MG63 (cell line): ENCODE data around the gene TENT4B. TPM values are rescaled to one million over a fixed set of nuclear protein-coding genes. Genes with fewer than 3 reads are reported as not detected.
A peak's percentile ranks its signal among the peaks of the same experiment; 100 is the strongest.
"Not testable (repeated sequence)": the region's sequence is repeated elsewhere in the genome, so short reads cannot be mapped to it uniquely, and the experiment has no call there.

Experiments
- DNase-seq: peaks from one replicate; pipeline ENCODE4 v3.0.0-alpha.2; 2020
- H3K27me3 ChIP-seq: fragments of 250-450 bp; sonication (Bioruptor Pico); 2 replicates; pipeline ENCODE4 v1.5.1; 2020; ENCODE audit warnings: mild to moderate bottlenecking, moderate library complexity
- H3K36me3 ChIP-seq: fragments of 250-450 bp; sonication (Bioruptor Pico); 2 replicates; pipeline ENCODE4 v1.5.1; 2020; ENCODE audit warnings: mild to moderate bottlenecking, moderate library complexity
- H3K4me3 ChIP-seq: fragments of 250-450 bp; sonication (Bioruptor Pico); 2 replicates; pipeline ENCODE4 v1.5.1; 2020; ENCODE audit warnings: mild to moderate bottlenecking, moderate library complexity
- H3K9me3 ChIP-seq: fragments of 250-450 bp; sonication (Bioruptor Pico); 2 replicates; pipeline ENCODE4 v1.5.1; 2020; ENCODE audit warnings: mild to moderate bottlenecking, moderate library complexity
- total RNA-seq: library from RNA; depleted of rRNA; stranded (reverse); fragments of >200 nt; shearing (Covaris generic); gene quantifications from 2 replicates; pipeline ENCODE4 v1.2.3, GENCODE V29; 2014; ENCODE audit warnings: low replicate concordance; rRNA removed

Gene TENT4B
- 5.0 and 19.1 TPM in 2 replicates for total RNA-seq

- peak within 1 kb of the TSS; percentile 60 for H3K4me3 ChIP-seq
- peak; percentile 73 for DNase-seq
- H3K36me3 ChIP-seq: peaks cover 3% of the 10 kb centered on the region; the same call in 1 of the 2 replicates
- H3K9me3 ChIP-seq: no peaks in the 10 kb centered on the region
- H3K27me3 ChIP-seq: no peaks in the 10 kb centered on the region
Measured at GRCh38 chr16:50152807-50153595, at the start of gene TENT4B. TSS of gene TENT4B (plus strand) at chr16:50153306. CDS start at chr16:50153622, 316 bp downstream.

GRCh38 chr16:50103764-50104163, 49.3 kb upstream of the TENT4B start:
- Histone ChIP-seq H3K36me3 (peaks cover 21% of the 10 kb centered on the region), H3K9me3 (no peaks in the 10 kb centered on the region), H3K4me3 (no peak overlapping the region), H3K27me3 (no peaks in the 10 kb centered on the region)
- DNase-seq: no peak

- DNase-seq: no peak
- Histone ChIP-seq H3K9me3 (no peaks in the 10 kb centered on the region), H3K27me3 (no peaks in the 10 kb centered on the region), H3K4me3 (no peak overlapping the region), H3K36me3 (no peaks in the 10 kb centered on the region)
Measured at GRCh38 chr16:50114357-50115129, 38.6 kb upstream of the TENT4B start.

GRCh38 chr16:50120711-50121110, 32.4 kb upstream of the TENT4B start:
- DNase-seq: no peak
- no peaks in the 10 kb centered on the region for H3K36me3 ChIP-seq

GRCh38 chr16:50121278-50121677, 31.8 kb upstream of the TENT4B start:
- Histone ChIP-seq H3K36me3 (no peaks in the 10 kb centered on the region), H3K4me3 (no peak overlapping the region), H3K9me3 (no peaks in the 10 kb centered on the region), H3K27me3 (no peaks in the 10 kb centered on the region)
- DNase-seq: no peak

More at GRCh38 chr16:50120711-50121110, 32.4 kb upstream of the TENT4B start:
- Histone ChIP-seq H3K4me3 (no peak overlapping the region), H3K27me3 (no peaks in the 10 kb centered on the region), H3K9me3 (no peaks in the 10 kb centered on the region)

GRCh38 chr16:50121721-50122445, 31.2 kb upstream of the TENT4B start:
- Histone ChIP-seq H3K27me3 (no peaks in the 10 kb centered on the region), H3K4me3 (no peak overlapping the region)

GRCh38 chr16:50123417-50123816, 29.7 kb upstream of the TENT4B start:
- Histone ChIP-seq H3K4me3 (no peak overlapping the region), H3K36me3 (no peaks in the 10 kb centered on the region), H3K9me3 (no peaks in the 10 kb centered on the region), H3K27me3 (no peaks in the 10 kb centered on the region)
- no peak for DNase-seq

More at GRCh38 chr16:50121721-50122445, 31.2 kb upstream of the TENT4B start:
- H3K9me3 ChIP-seq: no peaks in the 10 kb centered on the region
- no peak for DNase-seq
- no peaks in the 10 kb centered on the region for H3K36me3 ChIP-seq

- Histone ChIP-seq H3K9me3 (no peaks in the 10 kb centered on the region), H3K4me3 (no peak overlapping the region), H3K36me3 (no peaks in the 10 kb centered on the region), H3K27me3 (no peaks in the 10 kb centered on the region)
- no peak for DNase-seq
Measured at GRCh38 chr16:50124769-50125168, 28.3 kb upstream of the TENT4B start.

GRCh38 chr16:50126183-50126582, 26.9 kb upstream of the TENT4B start:
- Histone ChIP-seq H3K4me3 (no peak overlapping the region), H3K9me3 (no peaks in the 10 kb centered on the region), H3K27me3 (no peaks in the 10 kb centered on the region), H3K36me3 (no peaks in the 10 kb centered on the region)
- DNase-seq: no peak

GRCh38 chr16:50132571-50132970, 20.5 kb upstream of the TENT4B start:
- not testable (repeated sequence) for H3K27me3 ChIP-seq, H3K36me3 ChIP-seq, H3K9me3 ChIP-seq, H3K4me3 ChIP-seq, DNase-seq

- Histone ChIP-seq H3K36me3 (no peaks in the 10 kb centered on the region), H3K4me3 (no peak overlapping the region)
Measured at GRCh38 chr16:50133214-50133613, 19.9 kb upstream of the TENT4B start.

GRCh38 chr16:50136399-50136798, 16.7 kb upstream of the TENT4B start:
- no peak for DNase-seq
- Histone ChIP-seq H3K27me3 (no peaks in the 10 kb centered on the region), H3K9me3 (no peaks in the 10 kb centered on the region)

More at GRCh38 chr16:50133214-50133613, 19.9 kb upstream of the TENT4B start:
- H3K27me3 ChIP-seq: no peaks in the 10 kb centered on the region
- DNase-seq: no peak
- no peaks in the 10 kb centered on the region for H3K9me3 ChIP-seq

GRCh38 chr16:50137268-50137667, 15.8 kb upstream of the TENT4B start:
- H3K27me3 ChIP-seq: no peaks in the 10 kb centered on the region
- no peaks in the 10 kb centered on the region for H3K9me3 ChIP-seq
- DNase-seq: no peak
- H3K36me3 ChIP-seq: no peaks in the 10 kb centered on the region
- no peak overlapping the region for H3K4me3 ChIP-seq

More at GRCh38 chr16:50136399-50136798, 16.7 kb upstream of the TENT4B start:
- no peaks in the 10 kb centered on the region for H3K36me3 ChIP-seq
- no peak overlapping the region for H3K4me3 ChIP-seq

- DNase-seq: no peak
- no peaks in the 10 kb centered on the region for H3K9me3 ChIP-seq
- H3K27me3 ChIP-seq: no peaks in the 10 kb centered on the region
- no peak overlapping the region for H3K4me3 ChIP-seq
- no peaks in the 10 kb centered on the region for H3K36me3 ChIP-seq
Measured at GRCh38 chr16:50139580-50139979, 13.5 kb upstream of the TENT4B start.

GRCh38 chr16:50144211-50144610, 8.9 kb upstream of the TENT4B start:
- Histone ChIP-seq H3K36me3 (no peaks in the 10 kb centered on the region), H3K4me3 (no peak overlapping the region), H3K27me3 (no peaks in the 10 kb centered on the region), H3K9me3 (no peaks in the 10 kb centered on the region)
- no peak for DNase-seq

GRCh38 chr16:50146479-50147435, 6.3 kb upstream of the TENT4B start:
- Histone ChIP-seq H3K9me3 (no peaks in the 10 kb centered on the region), H3K4me3 (no peak overlapping the region), H3K27me3 (no peaks in the 10 kb centered on the region), H3K36me3 (no peaks in the 10 kb centered on the region)
- no peak for DNase-seq
